ENCODE data around the gene DNER. TPM values are rescaled to one million over a fixed set of nuclear protein-coding genes. Genes with fewer than 3 reads are reported as not detected.

Gene DNER
- total and polyA plus RNA-seq, 7 donors, result 0.10 to 0.87 (median 0.35) TPM; not detected in 1

DNA sequence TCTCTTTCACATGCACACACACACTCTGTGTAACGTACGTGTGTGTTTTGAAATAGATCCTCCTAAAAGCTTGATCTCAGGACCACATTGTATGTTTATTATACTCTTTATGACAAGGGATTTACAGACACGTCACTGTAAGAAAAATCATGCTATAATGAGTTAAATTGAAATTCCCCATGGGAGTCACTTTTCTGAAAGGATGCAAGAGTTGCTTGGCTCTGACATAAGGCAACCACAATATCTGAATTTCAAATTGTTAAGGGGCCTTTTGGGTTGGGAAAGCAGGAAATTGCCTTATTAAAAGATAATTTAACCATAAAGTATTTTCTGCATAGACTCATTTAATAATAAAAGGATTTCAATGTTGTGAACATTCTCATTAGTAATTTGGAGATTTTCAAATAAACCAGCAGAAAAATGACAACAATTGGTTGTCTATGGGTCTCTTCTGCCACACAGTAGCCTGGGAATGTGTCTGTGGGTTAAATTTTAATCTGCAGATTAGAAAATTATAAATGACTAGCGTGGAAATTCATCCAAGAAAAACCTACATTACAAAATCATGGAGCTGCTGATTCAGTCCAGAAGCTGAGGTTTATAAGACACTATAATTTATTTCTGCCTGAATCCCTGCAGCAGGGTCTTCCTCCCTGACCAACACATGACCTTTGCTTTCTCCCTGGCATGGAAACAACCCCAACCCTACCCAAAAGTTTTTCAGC lies 367.4 kb downstream of the DNER start:
- Histone ChIP-seq H3K27ac (no peak overlapping the region), H3K4me3 (no peak overlapping the region), H3K27me3 (ENCODE audit: insufficient read depth in 3 of 3, low read length in 2 of 3) (no peaks in the 10 kb centered on the region), H3K9me3 (peaks cover 6% of the 10 kb centered on the region), H3K4me1 (no peaks in the 10 kb centered on the region), H3K36me3 (ENCODE audit: insufficient read depth in 1 of 2, low read depth in 1 of 2) (no peaks in the 10 kb centered on the region)
- WGBS, 3 donors, result 35 to 48% (median 43%) methylated on average over 4 of the region's 4 CpGs
- no peak for DNase-seq
- ATAC-seq, result no peak
- intact Hi-C loops (cut with DNase I), result loop anchor here in 1 of 2 donors (5.0 kb wide), 1 partner anchor 1365 kb away; the partner anchor contains the start of gene CAB39
- TF ChIP-seq, protein P1, sequence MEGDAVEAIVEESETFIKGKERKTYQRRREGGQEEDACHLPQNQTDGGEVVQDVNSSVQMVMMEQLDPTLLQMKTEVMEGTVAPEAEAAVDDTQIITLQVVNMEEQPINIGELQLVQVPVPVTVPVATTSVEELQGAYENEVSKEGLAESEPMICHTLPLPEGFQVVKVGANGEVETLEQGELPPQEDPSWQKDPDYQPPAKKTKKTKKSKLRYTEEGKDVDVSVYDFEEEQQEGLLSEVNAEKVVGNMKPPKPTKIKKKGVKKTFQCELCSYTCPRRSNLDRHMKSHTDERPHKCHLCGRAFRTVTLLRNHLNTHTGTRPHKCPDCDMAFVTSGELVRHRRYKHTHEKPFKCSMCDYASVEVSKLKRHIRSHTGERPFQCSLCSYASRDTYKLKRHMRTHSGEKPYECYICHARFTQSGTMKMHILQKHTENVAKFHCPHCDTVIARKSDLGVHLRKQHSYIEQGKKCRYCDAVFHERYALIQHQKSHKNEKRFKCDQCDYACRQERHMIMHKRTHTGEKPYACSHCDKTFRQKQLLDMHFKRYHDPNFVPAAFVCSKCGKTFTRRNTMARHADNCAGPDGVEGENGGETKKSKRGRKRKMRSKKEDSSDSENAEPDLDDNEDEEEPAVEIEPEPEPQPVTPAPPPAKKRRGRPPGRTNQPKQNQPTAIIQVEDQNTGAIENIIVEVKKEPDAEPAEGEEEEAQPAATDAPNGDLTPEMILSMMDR (IDR thresholded peaks at IDR 0.05), result no peak

DNA sequence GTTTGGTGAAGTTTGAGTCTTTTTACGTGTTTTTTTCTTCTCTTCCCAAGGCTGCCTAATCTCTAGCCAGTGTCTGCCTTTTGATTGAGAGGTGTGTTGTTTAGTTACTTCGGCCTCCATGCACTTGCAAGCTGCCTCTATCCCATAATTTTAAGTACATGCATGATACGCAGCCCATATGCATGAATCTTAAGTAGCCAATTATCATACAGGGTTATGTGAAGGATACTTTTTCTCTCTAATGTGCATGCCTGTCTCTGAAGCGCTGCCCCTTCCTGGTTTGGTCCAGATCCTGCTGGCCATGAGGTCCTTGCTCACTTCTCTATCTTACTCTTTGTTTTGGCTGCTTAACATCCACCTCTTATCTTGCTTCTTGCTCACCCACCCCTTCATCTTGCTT lies 369.4 kb downstream of the DNER start:
- Histone ChIP-seq H3K27ac (no peak overlapping the region), H3K4me1 (no peaks in the 10 kb centered on the region), H3K27me3 (ENCODE audit: insufficient read depth in 3 of 3, low read length in 2 of 3) (no peaks in the 10 kb centered on the region), H3K9me3 (peaks cover 6% of the 10 kb centered on the region), H3K36me3 (ENCODE audit: insufficient read depth in 1 of 2, low read depth in 1 of 2) (no peaks in the 10 kb centered on the region), H3K4me3 (no peak overlapping the region)
- TF ChIP-seq, protein P1 (IDR thresholded peaks at IDR 0.05), result no peak
- intact Hi-C loops (cut with DNase I), result loop anchor here in 1 of 2 donors (5.0 kb wide), 1 partner anchor 1367 kb away; the partner anchor contains the start of gene CAB39
- DNase-seq, result no peak
- WGBS, 3 donors, result 81 to 82% (median 81%) methylated on average over 4 of the region's 4 CpGs
- no peak for ATAC-seq

DNA sequence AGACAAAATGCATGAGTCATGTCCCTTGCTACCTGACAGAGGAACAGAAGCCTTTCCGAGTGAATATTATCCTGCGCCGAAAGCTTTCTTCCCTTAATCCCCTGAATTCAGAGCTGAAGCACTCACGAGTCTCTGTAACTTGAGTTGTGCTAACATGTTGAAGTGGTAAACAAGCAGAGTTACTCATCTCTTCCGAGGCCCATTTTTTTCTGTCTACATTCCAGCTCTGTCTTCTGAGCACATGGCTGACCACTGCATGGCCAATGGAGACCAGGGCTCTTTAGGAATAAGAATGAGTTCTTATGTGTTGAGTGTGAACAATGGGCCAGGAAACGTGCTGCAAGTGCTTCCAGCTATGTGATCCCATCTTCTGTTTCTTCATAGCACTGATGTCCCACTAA lies 370.2 kb downstream of the DNER start:
- ATAC-seq, result no peak
- 37 to 42% (median 40%) methylated on average over 6 of the region's 6 CpGs for WGBS, 3 donors
- intact Hi-C loops (cut with DNase I), result no loop called here
- TF ChIP-seq, protein P1 (IDR thresholded peaks at IDR 0.05), result no peak
- Histone ChIP-seq H3K27me3 (ENCODE audit: insufficient read depth in 3 of 3, low read length in 2 of 3) (no peaks in the 10 kb centered on the region), H3K36me3 (ENCODE audit: insufficient read depth in 1 of 2, low read depth in 1 of 2) (no peaks in the 10 kb centered on the region), H3K4me3 (no peak overlapping the region), H3K4me1 (no peaks in the 10 kb centered on the region), H3K27ac (no peak overlapping the region), H3K9me3 (no peaks in the 10 kb centered on the region)
- DNase-seq, result no peak

DNA sequence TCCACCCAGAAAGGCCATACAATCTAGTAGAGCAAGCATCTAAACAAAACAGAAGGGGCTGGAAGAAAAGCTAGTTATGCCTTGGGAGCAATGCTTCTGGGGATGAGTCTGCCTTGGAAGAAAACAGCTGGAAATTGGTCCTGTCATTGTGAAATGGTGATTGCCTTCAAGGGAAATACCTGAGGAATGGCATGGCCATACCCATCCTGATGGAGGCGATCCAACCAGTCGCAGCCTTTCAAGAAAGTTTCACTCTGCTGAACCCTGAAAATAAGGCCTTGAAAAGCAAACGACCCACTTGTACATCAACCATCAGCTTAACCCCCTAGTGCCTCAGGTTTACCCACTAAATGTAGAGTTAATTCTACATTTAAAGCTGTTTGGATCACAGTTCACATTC lies 370.7 kb downstream of the DNER start:
- intact Hi-C loops (cut with DNase I), result no loop called here
- TF ChIP-seq, protein P1 (IDR thresholded peaks at IDR 0.05), result no peak
- Histone ChIP-seq H3K4me1 (no peaks in the 10 kb centered on the region), H3K4me3 (no peak overlapping the region), H3K36me3 (ENCODE audit: insufficient read depth in 1 of 2, low read depth in 1 of 2) (no peaks in the 10 kb centered on the region), H3K9me3 (no peaks in the 10 kb centered on the region), H3K27ac (no peak overlapping the region), H3K27me3 (ENCODE audit: insufficient read depth in 3 of 3, low read length in 2 of 3) (no peaks in the 10 kb centered on the region)
- no peak for ATAC-seq
- DNase-seq, result no peak
- WGBS, 3 donors, result 62 to 69% (median 65%) methylated on average over 3 of the region's 3 CpGs

Measured in psoas muscle (tissue), 8 donors.